ENCODE measurements around the gene CAPZB.

GRCh38 chr1:19495799-19496526 lies 10.6 kb upstream of the CAPZB start:
- no peak for TF ChIP-seq CTCF (IDR thresholded peaks at IDR 0.05; ENCODE audit: insufficient read depth, low read length)
- TF ChIP-seq POLR2AphosphoS5 (IDR thresholded peaks at IDR 0.05; ENCODE audit: low read depth): no peak
- TF ChIP-seq REST (IDR thresholded peaks at IDR 0.05; ENCODE audit: insufficient replicate concordance, low read depth): no peak
- no peak for TF ChIP-seq SPI1 (IDR thresholded peaks at IDR 0.05; ENCODE audit: borderline replicate concordance, low read depth)
